ENCODE data around the gene RAD51D. TPM values are rescaled to one million over a fixed set of nuclear protein-coding genes. Genes with fewer than 3 reads are reported as not detected.
A peak's percentile ranks its signal among the peaks of the same experiment; 100 is the strongest.

The RAD51D gene
- total RNA-seq, 2 donors from 2014 or later = 9.9 to 12.0 TPM

GRCh38 chr17:35086931-35087573, 32.6 kb downstream of the RAD51D start:
- intact Hi-C loops (cut with DNase I) = no loop called here
- DNase-seq (ENCODE audit: low spot score) = no peak
- Histone ChIP-seq H3K27me3 (replicated peaks; ENCODE audit: insufficient read depth) (no peaks in the 10 kb centered on the region), H3K4me1 (replicated peaks) (no peaks in the 10 kb centered on the region), H3K27ac (peak overlapping the region; percentile 95 to 96), H3K4me3 (peak overlapping the region; percentile 89 to 90), H3K9me3 (no peaks in the 10 kb centered on the region), H3K36me3 (no peaks in the 10 kb centered on the region)
- WGBS = 79% methylated on average over 8 of the region's 8 CpGs
- no peak for TF ChIP-seq POLR2AphosphoS5 (IDR thresholded peaks at IDR 0.05)
- TF ChIP-seq CTCF (IDR thresholded peaks at IDR 0.05) = no peak
- TF ChIP-seq POLR2A (IDR thresholded peaks at IDR 0.05) = no peak

GRCh38 chr17:35086164-35086563, 33.5 kb downstream of the RAD51D start:
- TF ChIP-seq POLR2A (IDR thresholded peaks at IDR 0.05) = no peak
- TF ChIP-seq POLR2AphosphoS5 (IDR thresholded peaks at IDR 0.05) = no peak
- no peak for TF ChIP-seq CTCF (IDR thresholded peaks at IDR 0.05)
- 94% methylated on average over 8 of the region's 8 CpGs for WGBS
- intact Hi-C loops (cut with DNase I) = no loop called here
- H3K27ac ChIP-seq = peak overlapping the region; percentile 95 to 96
- no peak overlapping the region for H3K4me3 ChIP-seq
- DNase-seq (ENCODE audit: low spot score) = no peak
- H3K27me3 ChIP-seq (replicated peaks; ENCODE audit: insufficient read depth) = no peaks in the 10 kb centered on the region
- no peaks in the 10 kb centered on the region for H3K4me1 ChIP-seq (replicated peaks)
- H3K9me3 ChIP-seq = no peaks in the 10 kb centered on the region
- no peaks in the 10 kb centered on the region for H3K36me3 ChIP-seq

GRCh38 chr17:35084987-35085386, 34.7 kb downstream of the RAD51D start:
- no peaks in the 10 kb centered on the region for H3K27me3 ChIP-seq (replicated peaks; ENCODE audit: insufficient read depth)
- H3K9me3 ChIP-seq = no peaks in the 10 kb centered on the region
- peak overlapping the region in 1 of 2 donors; percentile 95 for H3K27ac ChIP-seq
- TF ChIP-seq POLR2A (IDR thresholded peaks at IDR 0.05) (no peak), POLR2AphosphoS5 (IDR thresholded peaks at IDR 0.05) (no peak), CTCF (IDR thresholded peaks at IDR 0.05) (no peak)
- DNase-seq (ENCODE audit: low spot score) = no peak
- H3K36me3 ChIP-seq = no peaks in the 10 kb centered on the region
- no peaks in the 10 kb centered on the region for H3K4me1 ChIP-seq (replicated peaks)
- WGBS = 68% methylated on average over 2 of the region's 2 CpGs
- H3K4me3 ChIP-seq = no peak overlapping the region
- intact Hi-C loops (cut with DNase I) = no loop called here

GRCh38 chr17:35083071-35083470, 36.6 kb downstream of the RAD51D start:
- intact Hi-C loops (cut with DNase I) = no loop called here
- whole genome bisulfite sequencing = 84% methylated on average over 2 of the region's 2 CpGs
- no peaks in the 10 kb centered on the region for H3K36me3 ChIP-seq
- no peak for DNase-seq (ENCODE audit: low spot score)
- H3K4me3 ChIP-seq = no peak overlapping the region
- TF ChIP-seq CTCF (IDR thresholded peaks at IDR 0.05) = no peak
- H3K27ac ChIP-seq = no peak overlapping the region
- H3K4me1 ChIP-seq (replicated peaks) = no peaks in the 10 kb centered on the region
- no peaks in the 10 kb centered on the region for H3K27me3 ChIP-seq (replicated peaks; ENCODE audit: insufficient read depth)
- no peaks in the 10 kb centered on the region for H3K9me3 ChIP-seq

- no peak overlapping the region for H3K27ac ChIP-seq
- H3K9me3 ChIP-seq = no peaks in the 10 kb centered on the region
- no peak overlapping the region for H3K4me3 ChIP-seq
- no peaks in the 10 kb centered on the region for H3K4me1 ChIP-seq (replicated peaks)
- intact Hi-C loops (cut with DNase I) = no loop called here
- TF ChIP-seq POLR2AphosphoS5 (IDR thresholded peaks at IDR 0.05) (no peak), CTCF (IDR thresholded peaks at IDR 0.05) (no peak), POLR2A (IDR thresholded peaks at IDR 0.05) (no peak)
- no peak for DNase-seq (ENCODE audit: low spot score)
- no peaks in the 10 kb centered on the region for H3K27me3 ChIP-seq (replicated peaks; ENCODE audit: insufficient read depth)
- no peaks in the 10 kb centered on the region for H3K36me3 ChIP-seq
- 47% methylated on average over 3 of the region's 3 CpGs for WGBS
Measured at GRCh38 chr17:35082073-35082657, 37.5 kb downstream of the RAD51D start.
